HepG2 (cell line): ENCODE results near the gene ZNF302. TPM values are rescaled to one million over a fixed set of nuclear protein-coding genes. Genes with fewer than 3 reads are reported as not detected.

Experiments used
- ATAC-seq: fragments of 200-7000 bp; cut with Tn5 transposase; 3 replicates; pipeline ENCODE4 v1.9.1; 2020; ENCODE audit warnings: mild to moderate bottlenecking, moderate library complexity
- BruUV-seq: library from RNA; stranded (reverse); fragments of 400-500 nt; replicated peaks from 2 replicates; lab custom pipeline; 2021; lab: Mats Ljungman, UMichigan
- CTCF ChIA-PET: fragments of 300-600 bp; formaldehyde crosslinking; extraction: SDS; loops from one replicate; lab custom pipeline; 2021; ENCODE audit warnings: low total read pairs, inconsistent platforms, low intra/inter-chr PET ratio; lab: Yijun Ruan, JAX
- POLR2A ChIA-PET: fragments of 350-600 bp; sonication (Branson Sonifier 250); formaldehyde crosslinking; loops from one replicate; lab custom pipeline; 2020; ENCODE audit warnings: antibody characterized with exemption, inconsistent platforms; lab: Yijun Ruan, JAX
- DNase-seq: peaks from one replicate; pipeline ENCODE4 v3.0.0-alpha.2; 2015; ENCODE audit warnings: low spot score
- FAIRE-seq: peaks from 3 replicates; lab custom pipeline; 2011; peaks lifted over from hg19 to GRCh38; lab: Jason Lieb, UNC
- H2AFZ ChIP-seq: one replicate; pipeline ENCODE4 v1.6.1; 2011; ENCODE audit warnings: low read length, inconsistent platforms
- H3K27ac ChIP-seq: fragments of 300-600 bp; 3 replicates; pipeline ENCODE4 v1.8.0; 2011; ENCODE audit warnings: mixed run types, mild to moderate bottlenecking, mixed read lengths, low read length, inconsistent platforms; ENCODE audit not compliant: insufficient read depth; ENCODE audit errors: extremely low read length
- H3K27me3 ChIP-seq, 2 experiments: fragments of 200-600 bp in 1 of 2; 2 replicates in 1 of 2; 3 replicates in 1 of 2; pipeline versions ENCODE4 v1.6.0 to v1.8.0; 2011; ENCODE audit warnings: low read length in 2 of 2, mild to moderate bottlenecking in 2 of 2, moderate library complexity in 2 of 2, inconsistent platforms in 1 of 2; ENCODE audit not compliant: insufficient read depth in 2 of 2, control insufficient read depth in 1 of 2
- H3K36me3 ChIP-seq, 2 experiments: fragments of 200-600 bp in 1 of 2; replicated peaks in 1 of 2; 2 replicates in 1 of 2; 3 replicates in 1 of 2; pipeline versions ENCODE4 v1.5.1 to v1.8.0; 2011; ENCODE audit warnings: low read length in 2 of 2, inconsistent platforms in 1 of 2; ENCODE audit not compliant: insufficient read depth in 2 of 2, control insufficient read depth in 1 of 2
- H3K4me1 ChIP-seq: 2 replicates; pipeline ENCODE4 v1.5.1; 2012; ENCODE audit warnings: low read length, inconsistent platforms; ENCODE audit not compliant: insufficient read depth
- H3K4me2 ChIP-seq: 2 replicates; pipeline ENCODE4 v1.6.0; 2011; ENCODE audit warnings: low read depth, low read length, inconsistent platforms
- H3K4me3 ChIP-seq, 3 experiments: fragments of 200-600 bp in 1 of 3; sonication (generic), shearing (Covaris generic) in 1 of 3; replicated peaks in 1 of 3; 2 replicates each; pipeline ENCODE4 v1.5.1; 2011 to 2016; ENCODE audit warnings: low read length in 3 of 3, inconsistent platforms in 2 of 3, low read depth in 2 of 3, mild to moderate bottlenecking in 2 of 3, control low read depth in 1 of 3, mixed read lengths in 1 of 3; ENCODE audit not compliant: insufficient read depth in 1 of 3
- H3K79me2 ChIP-seq: one replicate; pipeline ENCODE4 v1.6.1; 2011; ENCODE audit warnings: low read length, inconsistent platforms; ENCODE audit not compliant: insufficient read depth
- H3K9ac ChIP-seq: 2 replicates; pipeline ENCODE4 v1.6.0; 2011; ENCODE audit warnings: mild to moderate bottlenecking, low read depth, low read length, inconsistent platforms; ENCODE audit not compliant: insufficient read depth
- H3K9me3 ChIP-seq: 2 replicates; pipeline ENCODE4 v1.5.1; 2012; ENCODE audit warnings: mild to moderate bottlenecking, low read length
- H4K20me1 ChIP-seq: 2 replicates; pipeline ENCODE4 v1.6.0; 2011; ENCODE audit warnings: inconsistent platforms, mild to moderate bottlenecking, low read length, moderate library complexity; ENCODE audit not compliant: insufficient read depth
- CTCF ChIP-seq: sonication (generic); formaldehyde crosslinking; IDR thresholded peaks from 2 replicates; pipeline ENCODE4 v1.5.0; 2020; ENCODE audit warnings: mild to moderate bottlenecking, missing genetic modification reagents, moderate library complexity
- ELF3 ChIP-seq: IDR thresholded peaks from 2 replicates; pipeline ENCODE4 v1.6.1; 2016; ENCODE audit warnings: missing genetic modification reagents, missing compliant biosample characterization
- FOXA3 ChIP-seq: IDR thresholded peaks from 2 replicates; pipeline ENCODE4 v1.6.1; 2016; ENCODE audit warnings: missing genetic modification reagents, missing compliant biosample characterization
- HNF4A ChIP-seq: sonication (generic); formaldehyde crosslinking; IDR thresholded peaks from 2 replicates; pipeline ENCODE4 v1.4.0; 2020; ENCODE audit warnings: missing genetic modification reagents
- HNF4G ChIP-seq, 2 experiments: sonication (generic) in 1 of 2; formaldehyde crosslinking in 1 of 2; IDR thresholded peaks; 2 replicates each; pipeline versions ENCODE4 v1.4.0 to v1.6.1; 2011 to 2020; ENCODE audit warnings: borderline replicate concordance in 2 of 2, low read depth in 2 of 2, mild to moderate bottlenecking in 2 of 2, low read length in 1 of 2, missing genetic modification reagents in 1 of 2, moderate library complexity in 1 of 2
- SMC3 ChIP-seq: IDR thresholded peaks from 2 replicates; pipeline ENCODE4 v1.6.1; 2011; ENCODE audit warnings: low read length, improper control_type of control experiment
- THAP8 ChIP-seq: sonication (generic); formaldehyde crosslinking; IDR thresholded peaks from 2 replicates; pipeline ENCODE4 v1.5.1; 2020; ENCODE audit warnings: missing genetic modification reagents, mild to moderate bottlenecking, borderline replicate concordance
- THRA ChIP-seq: sonication (generic); formaldehyde crosslinking; IDR thresholded peaks from 2 replicates; pipeline ENCODE4 v1.4.0; 2020; ENCODE audit warnings: missing genetic modification reagents, borderline replicate concordance
- U2AF2 ChIP-seq: fragments of 200-400 bp; formaldehyde crosslinking; IDR thresholded peaks from 2 replicates; pipeline ENCODE4 v1.6.1; 2017; ENCODE audit warnings: low read depth, mild to moderate bottlenecking, low read length
- ZFP91 ChIP-seq: sonication (generic); formaldehyde crosslinking; IDR thresholded peaks from 2 replicates; pipeline ENCODE4 v1.9.0; 2022; ENCODE audit warnings: missing genetic modification reagents, mild to moderate bottlenecking, borderline replicate concordance
- ZNF792 ChIP-seq: IDR thresholded peaks from 2 replicates; pipeline ENCODE4 v1.6.1; 2016
- ZNF850 ChIP-seq: sonication (generic); formaldehyde crosslinking; conservative IDR thresholded peaks from 2 replicates; pipeline ENCODE4 v1.9.0; 2021; ENCODE audit warnings: mild to moderate bottlenecking, missing genetic modification reagents
- ZZZ3 ChIP-seq: sonication (generic); formaldehyde crosslinking; IDR thresholded peaks from 2 replicates; pipeline ENCODE4 v1.4.0; 2020; ENCODE audit warnings: missing genetic modification reagents, mild to moderate bottlenecking, borderline replicate concordance
- WGBS: methylation state at CpG from one replicate; pipeline ENCODE4 v1.1.6; 2017; ENCODE audit warnings: low lambda C conversion rate; 5-methylcytosine and 5-hydroxymethylcytosine counted together
- in situ Hi-C: cut with HindIII; loops from 2 replicates; pipeline ENCODE4 v1.10.0; 2017; ENCODE audit warnings: low pct_unique_long_range_greater_than_20kb; ENCODE audit not compliant: extremely low pct_ligation_motif_present
- intact Hi-C: fragments of 100-400 bp; cut with micrococcal nuclease; formaldehyde crosslinking; loops from one replicate; pipeline ENCODE4 v1.10.0; 2022; ENCODE audit not compliant: unreplicated experiment
- polyA plus RNA-seq, 8 experiments: library from polyadenylated mRNA; depleted of rRNA in 3 of 8; stranded (reverse) in 7 of 8; unstranded in 1 of 8; fragments of >200 nt; fragmentation: Illumina TruSeq in 4 of 8; extraction: Trizol in 4 of 8; gene quantifications; 2 replicates each; pipeline versions ENCODE4 v1.2.1 to v1.2.3, GENCODE V29; 2011 to 2016; ENCODE audit warnings: low read depth in 4 of 8, missing spikeins in 1 of 8, mixed read lengths in 1 of 8; ENCODE audit not compliant: insufficient read depth in 1 of 8
- total RNA-seq, 5 experiments: library from RNA; depleted of rRNA; stranded (reverse); fragments of >200 nt; fragmentation: Illumina TruSeq; extraction: Trizol; gene quantifications; 2 replicates each; pipeline ENCODE4 v1.2.3, GENCODE V29; 2016; ENCODE audit warnings: low read depth in 1 of 5

The ZNF302 gene
- total and polyA plus RNA-seq, 2 of the 13 experiments (the other 11 are each of a cell fraction or from before 2014, with no cell fraction given), result not detected

- peak; percentile 84 for TF ChIP-seq CTCF (CRISPR knock-in tag)
- TF ChIP-seq HNF4A (CRISPR knock-in tag), result peak; percentile 63
- TF ChIP-seq U2AF2, result no peak
- peak; percentile 56; the same call in 1 of the 2 replicates for TF ChIP-seq ELF3 (CRISPR knock-in tag)
- peak; percentile 93 for TF ChIP-seq SMC3
- TF ChIP-seq HNF4G (IDR thresholded peaks at IDR 0.05; ENCODE audit: borderline replicate concordance, low read depth, low read length), result 0 out of 2 replicates have a peak, but pooled peaks have one; percentile 21
- TF ChIP-seq HNF4G (CRISPR knock-in tag; IDR thresholded peaks at IDR 0.05; ENCODE audit: borderline replicate concordance, low read depth), result no peak
- TF ChIP-seq THRA (CRISPR knock-in tag), result 0 out of 2 replicates have a peak, but pooled peaks have one; percentile 16
- TF ChIP-seq ZNF792, result no peak
- TF ChIP-seq ZZZ3 (CRISPR knock-in tag), result no peak
- TF ChIP-seq FOXA3, result peak; percentile 20; the same call in 1 of the 2 replicates
Observed at GRCh38 chr19:34639491-34640085, 37.9 kb upstream of the ZNF302 start (continued).

GRCh38 chr19:34642241-34642640 lies 35.2 kb upstream of the ZNF302 start:
- ATAC-seq (no peak), DNase-seq (no peak), FAIRE-seq (no peak)
- H3K9ac ChIP-seq, result no peak overlapping the region
- intact Hi-C loops (no loop called here), in situ Hi-C loops (no loop called here)
- H3K4me2 ChIP-seq, result no peak overlapping the region
- no peak overlapping the region for H3K4me3 ChIP-seq
- H4K20me1 ChIP-seq, result no peaks in the 10 kb centered on the region
- WGBS, result 38% methylated on average over 4 of the region's 4 CpGs
- no peak overlapping the region for H3K27ac ChIP-seq
- BruUV-seq, result no TSS peak
- POLR2A ChIA-PET, result no interaction called here
- H3K36me3 ChIP-seq, result no peaks in the 10 kb centered on the region
- no peak overlapping the region for H2AFZ ChIP-seq
- H3K4me1 ChIP-seq, result peaks cover 24% of the 10 kb centered on the region
- no peaks in the 10 kb centered on the region; a peak in 3 of 5 replicates for H3K27me3 ChIP-seq
- no peaks in the 10 kb centered on the region for H3K79me2 ChIP-seq
- CTCF ChIA-PET, result interaction anchor here (3.6 kb wide), 1 partner anchor 70 kb away, joined by 45 read pairs; no protein-coding TSS in a partner anchor
- no peaks in the 10 kb centered on the region for H3K9me3 ChIP-seq
- TF ChIP-seq ZFP91, result no peak
- no peak for TF ChIP-seq THAP8 (CRISPR knock-in tag)
- no peak for TF ChIP-seq ZNF850
